Measurements from ENCODE around the gene LASP1NB.

The LASP1NB gene

DNA sequence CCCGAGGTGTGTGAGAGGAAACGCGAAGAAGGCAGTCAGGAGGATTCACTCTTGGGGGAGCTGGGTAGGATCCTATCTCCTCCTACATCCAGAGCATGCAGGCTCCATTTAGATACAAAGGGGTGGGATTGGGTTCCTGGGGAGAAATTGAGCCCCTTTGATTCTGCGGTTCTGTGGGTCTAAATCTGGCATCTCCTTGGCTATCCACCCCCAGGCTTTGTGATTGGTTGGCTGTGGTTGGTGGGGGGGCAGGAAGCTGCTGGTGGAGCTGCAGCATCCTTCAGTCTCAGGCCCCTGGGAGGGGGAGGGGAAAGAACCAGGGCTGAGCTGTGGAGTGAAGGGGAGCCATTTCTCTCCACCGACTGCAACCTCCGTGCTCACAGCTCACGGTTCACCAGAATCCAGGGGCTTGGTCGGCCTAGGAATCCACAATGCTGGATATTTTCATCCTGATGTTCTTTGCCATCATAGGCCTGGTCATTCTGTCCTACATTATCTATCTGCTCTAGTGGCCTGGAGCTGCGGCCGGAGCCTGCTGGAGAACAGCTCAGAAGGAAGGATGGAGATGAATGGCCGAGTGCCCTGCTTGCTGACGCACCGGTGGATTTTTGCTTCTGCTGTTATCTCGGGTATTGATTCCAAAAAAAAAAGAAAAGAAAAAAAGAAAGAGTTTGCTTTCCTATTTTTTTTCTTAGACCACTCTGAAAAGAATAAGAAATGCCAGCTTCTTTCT, at the start of gene LASP1NB:
Gene LASP1NB (plus strand): TSS at position 352 of the 733 bp plus-strand sequence.
- peak; percentile 56 for DNase-seq

DNA sequence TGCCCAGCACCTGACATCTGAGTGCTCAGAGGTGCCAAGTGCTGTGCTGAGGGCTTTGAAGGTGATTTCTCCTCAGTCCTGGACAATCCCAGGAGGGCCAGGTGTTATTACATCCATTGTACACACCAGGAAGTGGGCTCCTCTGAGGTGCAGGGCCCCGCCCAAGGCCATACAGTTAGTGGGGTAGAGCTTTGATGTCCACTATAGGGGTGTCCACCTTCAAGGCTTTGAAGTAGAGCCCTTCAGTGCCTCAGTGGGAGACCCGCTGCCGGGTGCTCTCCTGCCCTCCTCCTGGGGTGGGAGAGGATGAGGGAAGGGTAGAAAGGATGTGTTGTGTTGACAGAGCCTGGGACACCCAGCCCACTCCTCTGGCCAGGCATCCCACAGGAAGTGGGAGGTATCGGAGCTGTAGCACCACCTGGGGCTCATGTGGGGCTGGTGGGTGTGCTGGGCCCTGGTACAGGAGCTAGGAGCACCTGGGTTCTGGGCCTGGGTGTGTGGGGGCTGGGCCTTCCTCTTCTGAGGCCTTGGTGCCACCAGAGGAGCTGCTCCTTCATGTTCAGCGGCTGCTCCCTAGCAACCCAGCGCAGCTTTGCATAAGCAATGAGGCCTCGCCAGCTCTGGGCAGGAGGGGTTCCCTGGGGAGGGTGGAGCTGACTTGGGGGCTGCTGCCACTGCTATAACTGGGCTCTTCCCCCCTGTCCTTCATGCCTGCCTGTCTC, 48.1 kb upstream of the LASP1NB start:
- DNase-seq = no peak

DNA sequence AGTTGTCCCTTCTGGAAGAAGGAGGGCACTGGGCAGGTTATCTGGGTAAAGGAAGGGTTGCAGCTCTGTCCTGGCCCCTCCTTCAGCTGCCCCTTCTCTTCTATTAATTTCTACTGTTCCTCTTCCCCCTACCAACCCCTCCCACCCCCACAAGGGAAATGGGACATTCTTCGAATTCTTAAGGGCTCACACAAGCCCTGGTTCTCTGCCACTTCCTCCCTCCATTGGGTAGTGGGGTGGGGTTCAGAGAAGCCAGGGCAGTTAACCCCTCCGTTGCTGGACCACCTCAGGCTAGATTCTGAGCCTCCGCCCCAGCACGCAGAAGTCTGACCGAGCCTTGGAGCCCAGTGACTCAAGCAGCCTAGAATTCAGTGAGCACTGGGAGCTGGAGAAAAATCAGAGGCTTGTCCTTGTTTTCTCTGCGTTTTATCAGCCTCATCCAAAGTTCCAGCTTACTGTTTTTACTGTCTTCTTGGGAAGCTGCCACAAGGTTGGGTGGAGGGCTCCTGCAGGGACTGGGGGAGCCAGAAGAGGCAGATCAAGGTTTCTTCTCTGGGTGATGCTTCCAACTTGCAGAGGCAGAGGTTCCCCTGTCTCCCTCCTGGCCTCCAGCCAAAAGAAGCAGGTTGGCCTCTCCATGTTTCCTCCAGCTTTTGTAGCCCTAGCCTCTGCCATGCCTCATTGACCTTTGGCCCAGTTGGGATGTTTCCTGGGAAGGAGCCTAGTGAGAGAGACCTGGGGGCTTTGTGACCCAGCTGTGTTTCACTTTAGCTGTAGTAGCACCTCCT, 45.3 kb upstream of the LASP1NB start:
- peak; percentile 50 for DNase-seq

DNA sequence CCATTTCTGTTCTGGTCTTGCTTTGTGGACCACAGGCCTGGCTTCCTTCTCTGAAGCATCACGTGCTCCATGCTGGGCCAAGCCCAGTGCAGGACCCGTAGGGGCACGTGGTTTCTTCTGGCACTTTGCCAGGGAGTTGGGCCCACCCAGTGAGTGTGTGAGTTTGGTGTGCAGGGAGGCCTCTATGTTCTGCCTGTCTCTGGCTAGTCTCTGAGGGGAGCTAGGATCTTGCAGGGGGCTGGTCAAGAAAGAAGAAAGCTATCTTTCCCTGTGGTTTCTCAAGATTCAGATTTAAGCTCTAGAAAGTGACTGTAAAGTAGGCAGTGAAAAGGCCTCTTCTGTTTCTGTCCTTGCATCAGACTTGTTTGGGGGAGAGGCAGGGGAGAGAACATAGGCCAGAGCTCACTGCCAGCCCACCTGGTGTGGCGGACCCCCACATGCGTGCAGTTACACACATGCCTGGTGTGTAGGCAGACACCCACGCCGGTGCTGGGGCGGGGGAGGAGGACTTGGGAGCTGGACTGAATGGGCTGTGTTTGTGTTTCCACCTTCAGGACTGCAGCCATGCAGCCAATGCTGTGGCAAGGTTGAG, 43.7 kb upstream of the LASP1NB start:
- peak; percentile 58 for DNase-seq

DNA sequence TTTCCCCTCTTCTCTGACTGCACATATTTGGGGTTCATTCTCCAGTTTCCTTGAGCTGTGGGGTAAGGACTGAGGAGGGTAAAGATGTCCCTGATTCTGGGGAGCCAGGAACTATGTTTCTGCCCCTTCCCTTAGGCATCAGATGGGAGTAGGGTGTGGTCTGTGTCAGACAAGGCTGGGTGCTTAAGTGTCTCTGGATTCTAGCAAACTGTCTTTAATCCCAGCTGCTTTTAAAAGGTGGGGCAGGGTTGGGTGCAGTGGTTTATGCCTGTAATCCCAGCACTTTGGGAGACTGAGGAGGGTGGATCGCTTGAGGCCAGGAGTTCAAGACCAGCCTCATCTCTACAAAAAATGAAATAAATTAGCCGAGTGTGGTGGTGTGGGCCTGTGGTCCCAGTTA, 42.5 kb upstream of the LASP1NB start:
- DNase-seq = no peak

DNA sequence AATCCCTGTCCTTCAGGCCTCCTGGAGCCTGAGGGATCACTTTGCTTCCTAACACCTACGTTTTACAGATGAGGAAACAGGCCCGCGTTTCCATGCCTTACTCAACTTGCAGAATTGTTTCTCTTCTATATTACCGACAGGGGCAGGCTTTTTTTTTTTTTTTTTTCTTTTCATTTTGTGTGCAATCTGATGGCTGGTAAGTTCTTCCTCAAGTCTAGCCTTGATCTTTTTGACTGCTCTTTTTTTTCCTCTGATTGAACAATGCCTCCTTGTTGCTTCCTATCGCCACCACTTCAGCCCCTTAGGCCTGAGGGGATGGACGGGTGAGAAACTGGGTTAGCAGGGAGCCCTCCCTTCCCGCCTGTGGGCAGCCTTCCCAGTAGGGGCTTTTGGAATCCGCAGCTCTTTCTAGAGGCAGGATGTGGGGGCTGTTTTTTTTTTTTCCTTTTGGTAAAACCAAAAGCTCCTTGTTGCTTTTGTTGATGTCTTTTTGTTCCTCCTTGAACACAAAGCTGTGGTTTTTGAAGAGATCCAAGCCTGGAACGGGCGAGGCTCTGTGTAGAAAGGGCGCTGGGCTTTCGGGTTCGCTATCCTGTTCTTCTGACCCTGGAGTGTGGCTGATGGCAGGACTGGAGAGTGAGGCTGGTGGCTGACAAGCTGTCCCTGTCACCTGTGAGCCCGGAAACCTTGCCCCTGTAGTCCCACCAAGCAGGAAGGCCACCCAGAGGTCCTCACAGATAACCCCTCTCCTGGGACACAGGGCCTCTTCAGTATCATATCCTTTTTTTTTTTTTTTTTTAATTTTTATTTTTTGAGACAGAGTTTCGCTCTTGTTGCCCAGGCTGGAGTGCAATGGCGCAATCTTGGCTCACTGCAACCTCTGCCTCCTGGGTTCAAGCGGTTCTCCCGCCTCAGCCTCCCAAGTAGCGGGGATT, 41.6 kb upstream of the LASP1NB start:
- no peak for DNase-seq

DNA sequence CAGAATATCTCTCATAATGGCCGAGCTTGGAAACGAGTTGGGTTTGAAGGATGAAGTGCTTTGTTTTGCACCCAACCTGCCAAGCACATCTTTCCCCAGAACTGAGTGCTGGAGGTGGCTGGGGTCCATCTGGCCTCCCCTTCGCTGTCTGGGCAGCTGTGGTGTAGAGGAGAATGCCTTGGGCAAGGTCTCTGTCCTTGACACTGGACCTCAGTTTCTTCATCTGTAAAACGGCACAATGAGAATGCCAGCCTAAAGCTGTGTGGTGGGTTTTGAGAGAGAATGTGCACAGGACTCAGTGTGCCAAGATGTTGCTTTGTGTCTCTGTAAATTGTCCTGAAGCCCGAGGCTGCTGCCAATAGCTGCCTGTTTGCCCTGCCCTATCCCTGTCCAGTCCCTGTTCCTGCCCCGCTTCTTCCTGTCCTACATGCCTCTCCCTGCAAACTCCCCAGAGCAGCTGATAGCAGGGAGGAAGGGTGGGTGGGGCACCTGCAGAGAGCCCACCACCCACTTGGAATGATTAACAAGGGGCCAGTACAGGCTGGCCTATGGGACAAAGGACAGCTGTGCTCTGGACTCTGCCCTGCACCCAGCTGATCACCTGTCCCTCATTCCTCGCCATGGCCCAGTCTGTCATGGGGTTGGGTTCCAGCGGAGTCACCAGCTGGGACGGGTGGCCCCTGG, 40.2 kb upstream of the LASP1NB start:
- no peak for DNase-seq

DNA sequence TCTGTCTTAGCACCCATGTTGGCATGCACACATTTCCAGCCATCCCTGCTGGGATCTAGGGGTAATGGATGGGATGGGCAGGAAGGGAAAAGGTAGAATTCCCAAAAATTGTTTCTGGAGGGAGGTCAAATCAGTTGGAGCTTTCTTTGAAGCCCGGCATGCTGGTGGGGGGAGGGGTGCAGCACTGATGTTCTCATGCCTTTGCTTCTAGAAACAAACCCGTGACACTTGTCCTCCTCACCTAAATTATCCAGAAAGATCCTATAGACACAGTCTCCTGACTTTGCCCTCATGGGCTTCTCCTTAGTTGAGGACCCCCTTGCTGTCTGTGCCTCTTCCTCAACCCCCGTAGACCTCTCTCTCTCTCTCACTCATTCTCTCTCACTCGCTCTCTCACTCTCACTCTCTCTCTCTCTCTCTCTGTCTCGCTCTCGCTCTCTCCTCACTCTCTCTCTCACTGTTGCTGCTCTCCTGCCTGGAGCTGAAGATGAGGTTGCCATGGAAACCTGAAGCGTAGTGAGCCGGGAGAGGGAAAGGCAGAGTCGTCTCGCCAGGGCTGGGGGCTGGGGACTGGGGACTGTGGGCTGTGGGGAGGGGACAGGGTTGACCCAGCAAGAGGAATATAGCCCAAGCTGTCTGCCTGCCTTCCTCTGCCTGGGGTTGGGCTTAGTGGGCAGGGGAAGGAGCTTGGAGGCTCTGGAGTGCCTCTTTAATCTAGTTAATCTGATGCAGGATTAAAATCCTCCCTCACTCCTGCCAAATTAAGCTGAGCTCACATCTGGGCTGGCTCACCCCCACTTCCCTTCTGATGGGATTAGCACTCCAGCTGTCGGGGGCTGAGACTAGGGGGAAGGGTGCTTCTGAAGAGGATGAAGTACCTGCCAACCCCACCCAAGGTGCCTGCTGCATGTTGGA, 39.4 kb upstream of the LASP1NB start:
- DNase-seq = peak; percentile 38

DNA sequence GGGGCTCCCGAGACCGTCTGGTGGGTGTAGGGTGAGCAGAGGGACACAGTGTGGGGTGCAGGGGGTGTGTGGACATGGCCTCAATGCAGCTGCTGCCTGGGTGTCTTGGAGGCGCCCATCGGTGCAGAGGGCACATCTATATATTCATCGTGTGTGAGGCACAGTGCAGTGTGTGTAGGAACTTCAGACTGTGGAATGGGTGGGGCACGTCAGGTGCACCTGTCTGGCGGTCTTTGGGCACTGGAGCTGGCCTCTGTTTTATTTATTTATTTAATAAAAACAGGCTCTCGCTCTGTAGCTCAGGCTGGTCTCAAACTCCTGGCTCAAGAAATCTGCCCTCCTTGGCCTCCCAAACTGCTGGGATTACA, 38.8 kb upstream of the LASP1NB start:
- DNase-seq = no peak

DNA sequence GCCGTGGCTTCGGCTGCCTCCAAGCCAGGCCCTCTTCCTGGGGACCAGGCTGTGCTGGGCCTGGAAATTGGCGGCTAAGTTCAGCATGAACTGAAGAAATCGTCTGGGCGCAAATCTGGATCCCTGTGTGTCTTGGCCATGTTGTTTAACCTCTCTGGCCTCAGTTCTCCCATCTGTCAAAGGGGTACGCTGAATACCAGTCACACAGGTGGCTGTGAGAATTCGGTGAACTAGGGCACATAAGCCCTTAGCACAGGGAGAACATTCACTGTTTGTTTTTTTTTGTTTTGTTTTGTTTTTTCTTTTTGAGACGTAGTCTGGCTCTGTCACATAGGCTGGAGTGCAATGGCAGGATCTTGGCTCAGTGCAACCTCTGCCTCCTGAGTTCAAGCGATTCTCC, 36.6 kb upstream of the LASP1NB start:
- DNase-seq = no peak

DNA sequence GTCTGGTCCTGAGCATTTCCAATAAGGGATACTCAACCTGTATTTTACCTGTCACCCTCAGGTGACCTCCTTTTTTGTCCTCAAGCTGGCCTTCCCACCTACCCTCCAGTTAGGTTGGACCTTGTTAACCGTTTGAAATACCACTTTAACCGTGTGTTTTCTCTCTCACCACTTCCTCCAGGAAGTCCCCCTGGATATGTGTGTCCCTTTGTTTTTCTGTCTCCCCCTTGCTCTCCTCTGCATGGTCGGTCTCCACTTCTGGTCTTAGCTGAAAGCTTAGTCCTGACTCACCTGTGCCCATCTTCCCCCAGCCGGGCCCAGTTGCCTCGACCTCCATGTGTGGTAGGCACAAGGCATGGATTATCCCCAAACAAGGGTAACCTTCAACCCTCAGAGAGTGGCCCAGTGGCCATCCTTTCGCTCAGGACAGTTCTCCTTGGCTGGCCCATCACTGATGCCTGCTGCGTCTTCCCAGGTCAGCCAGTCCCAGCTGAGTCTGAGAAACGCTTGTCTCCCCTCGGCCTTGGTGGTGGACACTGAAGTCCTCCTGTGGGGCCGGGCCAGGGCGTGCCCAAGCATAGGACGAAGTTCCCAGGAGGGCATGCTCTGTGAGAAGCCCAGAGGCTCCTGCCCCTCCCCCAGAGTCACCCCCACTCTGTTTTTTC, 35.5 kb upstream of the LASP1NB start:
- no peak for DNase-seq

DNA sequence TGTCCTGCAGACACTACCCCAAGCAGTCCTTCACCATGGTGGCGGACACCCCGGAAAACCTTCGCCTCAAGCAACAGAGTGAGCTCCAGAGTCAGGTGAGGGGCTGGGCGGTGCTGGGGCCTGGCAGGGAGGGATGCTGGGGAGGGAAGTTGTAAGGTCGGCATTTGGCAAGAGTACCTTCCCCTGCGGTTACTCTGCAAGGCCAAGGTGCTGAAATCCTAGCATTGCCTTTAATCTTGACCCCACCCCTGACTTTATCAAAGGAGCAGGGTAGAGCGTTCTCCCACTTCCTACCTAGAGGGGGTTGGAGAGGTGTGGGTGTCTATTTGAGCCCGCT, 35.0 kb upstream of the LASP1NB start:
- no peak for DNase-seq

DNA sequence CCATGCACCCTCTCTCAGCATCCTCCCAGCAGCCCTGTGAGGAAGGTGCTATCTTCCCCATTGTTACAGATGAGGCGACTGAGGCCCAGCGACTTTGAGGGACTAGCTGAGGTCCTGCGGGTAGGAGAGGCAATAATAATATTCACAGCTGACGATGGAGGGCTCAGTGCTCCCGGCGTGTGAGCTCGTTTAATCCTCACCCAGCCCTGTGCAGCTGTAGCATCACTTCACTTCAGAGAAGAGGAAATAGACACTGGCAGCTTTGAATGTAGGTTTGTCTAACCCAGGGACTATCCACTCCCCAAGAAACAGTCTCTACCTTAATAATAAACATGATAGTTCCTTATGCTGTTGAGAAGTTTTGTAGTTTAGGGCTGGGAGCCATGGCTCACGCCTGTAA, 34.0 kb upstream of the LASP1NB start:
- no peak for DNase-seq

DNA sequence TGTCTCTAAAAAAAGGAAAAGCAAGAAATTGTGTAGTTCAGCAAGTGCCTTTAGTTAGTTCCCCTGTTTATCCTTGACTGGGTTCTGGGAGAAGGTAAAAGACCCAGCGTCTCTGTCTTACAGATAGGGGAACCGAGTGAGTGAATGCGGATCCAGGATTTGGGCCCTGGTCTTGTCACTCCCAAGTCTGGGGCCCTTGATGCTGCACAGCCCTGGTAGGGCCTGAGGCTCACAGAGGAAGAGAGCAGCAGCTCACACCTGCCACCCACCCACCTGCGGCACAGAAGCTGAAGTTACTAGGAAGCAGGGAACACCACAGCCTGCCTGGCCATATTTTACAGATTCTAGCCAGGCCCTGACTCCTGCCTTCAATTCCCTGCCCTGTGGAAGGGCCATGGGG, 33.3 kb upstream of the LASP1NB start:
- no peak for DNase-seq

DNA sequence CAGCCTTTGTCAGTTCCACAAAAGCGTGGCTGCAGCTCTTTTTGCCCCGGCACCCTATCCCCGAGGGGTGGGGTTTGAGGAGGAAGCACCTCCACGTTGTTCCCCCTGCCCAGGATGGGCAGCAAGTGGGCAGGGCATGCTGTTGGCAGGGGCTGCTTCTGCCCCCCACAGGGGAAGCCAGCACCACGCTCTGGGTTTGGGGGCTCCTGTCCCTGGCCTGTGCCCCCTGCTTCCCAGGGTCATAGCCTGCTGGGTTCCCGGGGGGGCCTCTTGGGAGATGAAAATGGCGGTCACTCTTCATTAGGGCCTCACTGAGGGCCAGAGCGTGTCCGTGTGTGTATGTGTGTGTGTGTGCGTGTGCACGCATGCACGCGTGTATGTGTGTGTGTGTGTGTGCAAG, 32.8 kb upstream of the LASP1NB start:
- DNase-seq = no peak

DNA sequence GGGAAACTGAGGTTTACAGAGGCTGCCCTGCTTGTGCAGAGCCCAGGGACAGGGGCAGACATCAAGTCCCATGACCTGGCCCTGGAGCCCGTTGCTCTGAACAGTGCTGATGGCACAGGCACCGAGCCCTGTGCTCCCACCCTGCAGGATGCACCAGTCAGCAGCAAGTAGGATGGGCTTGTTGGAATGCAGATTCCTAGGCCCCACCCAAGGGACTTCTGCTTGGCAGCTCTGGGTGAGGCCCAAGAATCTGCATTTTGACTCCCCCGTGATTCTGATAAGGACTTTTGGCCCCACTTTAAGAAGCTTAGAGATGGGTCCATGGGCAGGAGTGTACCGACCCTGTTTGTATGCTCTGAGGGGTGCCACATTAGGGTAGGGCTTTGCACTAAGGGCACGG, 32.3 kb upstream of the LASP1NB start:
- DNase-seq = no peak

DNA sequence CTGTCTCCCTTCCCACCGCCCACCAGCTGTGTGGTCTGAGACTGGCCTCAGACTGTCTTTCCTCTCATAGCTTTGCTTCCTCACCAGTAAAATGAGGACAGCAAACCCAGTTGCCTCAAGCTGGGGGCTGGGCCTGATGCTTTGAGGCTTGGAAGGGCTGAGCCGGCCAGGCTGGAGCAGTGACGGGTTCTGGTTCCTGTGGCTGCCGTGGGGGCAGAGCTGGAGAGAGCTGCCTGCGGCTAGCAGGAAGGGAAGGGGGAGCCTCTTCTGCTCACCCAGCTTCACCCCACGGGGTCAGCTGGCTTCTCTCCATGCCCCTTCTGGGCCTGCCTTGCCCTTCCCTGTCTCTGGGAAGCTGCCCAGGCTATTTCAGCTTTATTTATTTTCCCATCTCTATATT, 31.8 kb upstream of the LASP1NB start:
- no peak for DNase-seq

DNA sequence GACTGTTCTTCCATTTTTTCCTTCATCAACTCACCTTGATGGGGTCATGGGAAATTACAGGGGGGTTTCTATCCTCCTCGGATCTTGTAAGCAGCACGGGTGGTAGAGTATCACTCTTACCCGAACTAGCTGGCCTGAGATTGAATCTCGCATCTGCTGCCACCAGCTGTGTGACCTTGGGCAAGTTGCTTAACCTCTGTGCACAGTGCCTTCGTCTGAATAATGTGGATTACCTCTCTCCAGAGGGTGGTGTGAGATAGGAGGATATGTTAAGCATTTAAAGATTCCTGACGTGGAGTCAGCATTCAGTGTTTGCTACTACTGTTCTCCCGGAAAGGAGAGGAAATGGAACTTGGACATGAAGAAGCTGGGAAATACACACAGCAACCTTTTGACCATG, 31.1 kb upstream of the LASP1NB start:
- DNase-seq = no peak

DNA sequence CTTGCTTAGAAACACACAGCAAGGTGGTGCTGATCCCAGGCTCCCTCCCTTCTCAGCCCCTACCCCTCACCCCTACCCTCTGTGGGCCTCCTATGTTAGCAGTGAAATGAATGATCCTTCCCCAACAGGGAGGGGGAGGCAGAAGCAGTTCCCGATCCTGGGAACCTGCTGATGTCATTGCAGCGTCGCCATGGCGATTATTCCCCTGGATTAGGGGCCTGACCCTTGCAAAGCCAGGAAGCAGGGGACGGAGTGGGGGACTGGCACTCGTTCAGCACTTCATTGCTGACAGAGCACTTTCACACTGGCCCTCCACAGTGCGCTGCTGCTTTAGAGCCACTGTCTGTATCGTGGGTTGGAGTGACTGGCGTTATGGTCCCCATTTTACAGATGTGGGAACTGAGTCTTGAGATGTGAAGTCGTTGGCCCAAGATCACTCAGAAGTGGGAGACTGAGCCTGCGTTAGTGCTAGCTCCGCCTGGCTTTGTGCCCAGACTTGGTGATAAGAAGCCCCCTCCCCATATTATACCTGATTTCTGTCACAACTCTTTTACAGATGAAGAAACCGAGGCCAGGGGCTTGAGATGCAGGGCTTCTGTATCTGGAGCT, 29.0 kb upstream of the LASP1NB start:
- DNase-seq = no peak

Measured in right kidney (tissue), 1 donor.